AG04450 (cell line): ENCODE results near the gene LAMA5. TPM values are rescaled to one million over a fixed set of nuclear protein-coding genes. Genes with fewer than 3 reads are reported as not detected.

Source experiments
- CTCF ChIA-PET: fragments of 300-600, 350-600 bp; formaldehyde crosslinking; extraction: SDS; loops from one replicate; lab custom pipeline; 2022; ENCODE audit warnings: antibody characterized with exemption, inconsistent platforms; lab: Charles Lee
- POLR2A ChIA-PET: fragments of 350-600 bp; formaldehyde crosslinking; extraction: SDS; loops from one replicate; lab custom pipeline; 2021; ENCODE audit warnings: antibody characterized with exemption, inconsistent platforms; lab: Yijun Ruan, JAX
- DNase-seq: peaks from one replicate; pipeline ENCODE4 v3.0.0-alpha.2; 2011; ENCODE audit warnings: low read depth, low spot score
- H3K27ac ChIP-seq: one replicate; pipeline ENCODE4 v1.5.1; 2012; ENCODE audit warnings: low read depth, low read length, control low read depth
- H3K27me3 ChIP-seq: one replicate; pipeline ENCODE4 v1.6.0; 2012; ENCODE audit warnings: low read length; ENCODE audit not compliant: control insufficient read depth, insufficient read depth
- H3K4me3 ChIP-seq: 2 replicates; pipeline ENCODE4 v1.5.1; 2011; ENCODE audit warnings: mild to moderate bottlenecking, low read depth, low read length, control low read depth
- H3K9me3 ChIP-seq: 2 replicates; pipeline ENCODE4 v1.5.1; 2012; ENCODE audit warnings: low read length; ENCODE audit not compliant: control insufficient read depth, insufficient read depth
- CTCF ChIP-seq: IDR thresholded peaks from 2 replicates; pipeline ENCODE4 v1.5.1; 2011; ENCODE audit warnings: low read depth, low read length, control low read depth, inconsistent platforms
- polyA plus RNA-seq: library from polyadenylated mRNA; depleted of rRNA; stranded (reverse); fragments of >200 nt; gene quantifications from 2 replicates; pipeline ENCODE4 v1.2.3, GENCODE V29; 2011

Gene LAMA5
- polyA plus RNA-seq, 1 experiment = 1.9 TPM

- ChIA-PET POLR2A (no interaction called here), CTCF (no interaction called here)
- no peak for TF ChIP-seq CTCF
- no peaks in the 10 kb centered on the region; the same call in 1 of the 2 replicates for H3K9me3 ChIP-seq
- no peak for DNase-seq
- H3K4me3 ChIP-seq = no peak overlapping the region
- H3K27me3 ChIP-seq = no peaks in the 10 kb centered on the region
- H3K27ac ChIP-seq = no peak overlapping the region
Observed at GRCh38 chr20:62362991-62363919, 3.9 kb downstream of the LAMA5 start.

GRCh38 chr20:62362590-62362940 is 4.5 kb downstream of the LAMA5 start:
- no peak for TF ChIP-seq CTCF
- Histone ChIP-seq H3K27ac (peak overlapping the region; percentile 21), H3K4me3 (no peak overlapping the region), H3K27me3 (no peaks in the 10 kb centered on the region), H3K9me3 (no peaks in the 10 kb centered on the region; the same call in 1 of the 2 replicates)
- ChIA-PET CTCF (no interaction called here), POLR2A (no interaction called here)
- no peak for DNase-seq

- Histone ChIP-seq H3K27ac (peak overlapping the region; percentile 21), H3K27me3 (no peaks in the 10 kb centered on the region), H3K4me3 (no peak overlapping the region), H3K9me3 (no peaks in the 10 kb centered on the region; the same call in 1 of the 2 replicates)
- no peak for TF ChIP-seq CTCF
- ChIA-PET CTCF (no interaction called here), POLR2A (no interaction called here)
- DNase-seq = no peak
Observed at GRCh38 chr20:62361799-62362589, 5.1 kb downstream of the LAMA5 start.

- H3K9me3 ChIP-seq = no peaks in the 10 kb centered on the region; the same call in 1 of the 2 replicates
- H3K27ac ChIP-seq = no peak overlapping the region
- POLR2A ChIA-PET = no interaction called here
- TF ChIP-seq CTCF = no peak
- DNase-seq = no peak
- no peaks in the 10 kb centered on the region for H3K27me3 ChIP-seq
- CTCF ChIA-PET = no interaction called here
- H3K4me3 ChIP-seq = no peak overlapping the region
Observed at GRCh38 chr20:62360854-62361798, 6.0 kb downstream of the LAMA5 start.
